Measurements from ENCODE around the gene CYP2A6. TPM values are rescaled to one million over a fixed set of nuclear protein-coding genes. Genes with fewer than 3 reads are reported as not detected.
"Not testable (repeated sequence)": the region's sequence is repeated elsewhere in the genome, so short reads cannot be mapped to it uniquely, and the experiment has no call there.

The CYP2A6 gene, protein sequence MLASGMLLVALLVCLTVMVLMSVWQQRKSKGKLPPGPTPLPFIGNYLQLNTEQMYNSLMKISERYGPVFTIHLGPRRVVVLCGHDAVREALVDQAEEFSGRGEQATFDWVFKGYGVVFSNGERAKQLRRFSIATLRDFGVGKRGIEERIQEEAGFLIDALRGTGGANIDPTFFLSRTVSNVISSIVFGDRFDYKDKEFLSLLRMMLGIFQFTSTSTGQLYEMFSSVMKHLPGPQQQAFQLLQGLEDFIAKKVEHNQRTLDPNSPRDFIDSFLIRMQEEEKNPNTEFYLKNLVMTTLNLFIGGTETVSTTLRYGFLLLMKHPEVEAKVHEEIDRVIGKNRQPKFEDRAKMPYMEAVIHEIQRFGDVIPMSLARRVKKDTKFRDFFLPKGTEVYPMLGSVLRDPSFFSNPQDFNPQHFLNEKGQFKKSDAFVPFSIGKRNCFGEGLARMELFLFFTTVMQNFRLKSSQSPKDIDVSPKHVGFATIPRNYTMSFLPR
- total RNA-seq (2014; rRNA removed; shearing (Covaris generic)) = not detected in 2 replicates

DNA sequence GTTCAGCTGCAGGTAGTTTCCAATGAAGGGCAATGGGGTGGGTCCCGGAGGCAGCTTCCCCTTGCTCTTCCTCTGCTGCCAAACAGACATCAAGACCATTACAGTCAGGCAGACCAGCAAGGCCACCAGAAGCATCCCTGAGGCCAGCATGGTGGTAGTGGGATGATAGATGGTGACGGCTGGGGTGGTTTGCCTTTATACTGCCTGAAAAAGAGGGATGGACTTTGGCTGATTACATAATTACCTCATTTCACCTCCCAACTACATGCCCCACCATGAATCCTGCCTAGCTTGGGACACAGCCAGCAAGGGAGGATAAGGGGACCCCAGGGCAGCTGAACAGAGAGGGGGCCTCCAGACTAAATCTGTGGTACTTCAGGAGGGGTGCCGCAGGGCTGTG is at the start of gene CYP2A6:
Gene CYP2A6 (minus strand): TSS at position 171 of the 400 bp plus-strand sequence. CDS start 21 bp downstream, at position 150.
- not testable (repeated sequence) for H3K36me3 ChIP-seq; H3K4me3 ChIP-seq; DNase-seq; H3K27me3 ChIP-seq; H3K27ac ChIP-seq; H3K9me3 ChIP-seq (replicated peaks); H3K4me1 ChIP-seq

DNA sequence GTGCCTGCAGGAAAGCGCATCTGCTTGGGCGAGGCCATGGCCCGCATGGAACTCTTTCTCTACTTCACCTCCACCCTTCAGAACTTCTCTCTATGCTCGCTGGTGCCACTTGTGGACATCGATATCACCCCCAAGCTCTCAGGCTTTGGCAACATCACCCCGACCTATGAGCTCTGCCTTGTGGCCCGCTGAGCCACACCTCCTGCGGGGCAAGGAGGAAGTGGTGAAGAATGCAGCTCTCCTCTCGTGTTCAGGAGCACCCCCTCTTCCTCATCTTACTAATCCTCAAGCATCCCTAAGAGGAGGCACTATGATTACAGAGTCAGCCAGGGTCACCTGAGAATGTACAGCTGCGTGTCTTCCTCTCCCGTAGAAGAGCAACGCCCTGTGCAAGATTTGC is 49.7 kb upstream of the CYP2A6 start:
- not testable (repeated sequence) for H3K4me1 ChIP-seq; H3K27ac ChIP-seq; H3K9me3 ChIP-seq (replicated peaks); H3K4me3 ChIP-seq; DNase-seq; H3K36me3 ChIP-seq
- peaks cover 14% of the 10 kb centered on the region; the same call in 1 of the 2 replicates for H3K27me3 ChIP-seq

DNA sequence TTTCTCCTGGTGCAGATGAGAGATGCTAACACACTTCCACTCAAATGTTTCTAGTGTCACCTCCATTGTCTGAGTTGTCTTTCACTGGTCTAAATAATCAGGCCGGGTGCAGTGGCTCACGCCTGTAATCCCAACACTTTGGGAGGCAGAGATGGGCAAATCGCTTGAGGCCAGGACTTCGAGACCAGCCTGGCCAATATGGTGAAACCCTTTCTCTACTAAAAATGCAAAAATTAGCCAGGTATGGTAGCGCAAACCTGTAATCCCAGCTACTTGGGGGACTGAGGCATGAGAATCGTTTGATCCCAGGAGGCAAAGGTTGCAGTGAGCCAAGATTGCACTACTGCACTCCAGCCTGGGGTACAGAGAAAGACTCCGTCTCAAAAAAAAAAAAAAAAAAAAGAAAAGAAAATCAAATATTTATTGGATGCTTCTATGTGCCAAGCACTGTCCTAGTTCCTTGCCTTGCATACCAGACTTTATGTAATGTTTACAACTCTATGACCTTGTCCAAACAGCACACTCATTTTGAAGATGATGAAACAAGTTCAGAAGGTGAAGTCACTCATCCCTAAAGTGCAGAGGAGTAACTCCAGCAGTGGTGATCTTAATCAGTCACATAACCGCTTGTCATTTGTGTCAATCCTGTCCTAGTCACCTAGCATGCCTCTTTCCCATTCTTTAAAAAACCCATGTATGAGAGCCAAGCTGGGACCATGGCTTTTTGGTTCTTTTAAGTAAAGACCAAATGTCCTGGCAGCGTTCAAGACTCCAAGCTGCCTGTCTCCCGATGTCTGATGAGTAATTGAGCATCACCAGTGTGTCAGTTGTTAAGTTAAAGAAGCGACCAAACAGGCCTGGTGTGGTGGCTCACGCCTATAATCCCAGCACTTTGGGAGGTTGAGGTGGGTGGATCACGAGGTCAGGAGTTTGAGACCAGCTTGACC is 46.9 kb upstream of the CYP2A6 start:
- H3K27me3 ChIP-seq = peaks cover 14% of the 10 kb centered on the region; the same call in 1 of the 2 replicates
- H3K36me3 ChIP-seq; H3K27ac ChIP-seq; H3K9me3 ChIP-seq (replicated peaks); DNase-seq; H3K4me3 ChIP-seq; H3K4me1 ChIP-seq: not testable (repeated sequence)

DNA sequence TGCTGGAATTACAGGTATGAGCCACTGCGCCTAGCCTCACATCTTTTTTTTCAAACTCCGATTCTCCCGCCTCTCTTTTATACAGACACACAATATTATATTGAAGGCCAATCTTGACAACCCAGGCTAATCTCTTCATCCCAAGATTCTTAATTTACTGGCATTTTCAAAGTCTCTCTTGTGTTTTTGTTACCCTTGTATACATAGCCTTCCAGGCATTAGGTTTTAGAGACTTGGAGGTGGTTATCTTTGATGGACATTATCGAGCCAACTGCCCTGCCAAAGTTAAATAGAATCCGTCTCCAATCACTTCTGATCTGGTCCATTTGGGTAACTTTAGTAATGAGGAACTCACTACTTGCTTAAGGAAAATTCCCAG is 46.2 kb upstream of the CYP2A6 start:
- Histone ChIP-seq H3K36me3 (no peaks in the 10 kb centered on the region), H3K4me3 (no peak overlapping the region), H3K9me3 (replicated peaks) (no peaks in the 10 kb centered on the region)

DNA sequence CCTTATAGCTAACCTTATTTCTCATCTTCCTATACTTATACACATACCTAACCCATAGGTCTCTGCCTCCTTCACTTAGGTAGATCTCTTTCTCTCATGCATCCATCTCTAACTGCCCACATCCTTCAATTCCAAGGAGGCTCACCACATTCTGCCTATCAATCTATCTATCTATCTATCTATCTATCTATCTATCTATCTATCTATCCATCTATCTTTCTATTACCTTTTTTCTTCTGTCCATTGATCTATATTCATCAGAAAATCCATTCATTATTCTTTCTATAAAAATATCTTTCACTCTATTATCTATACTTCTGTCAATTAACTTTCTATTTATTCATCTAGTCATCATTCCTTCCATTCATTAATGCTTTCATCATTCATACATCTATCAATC is 42.9 kb upstream of the CYP2A6 start:
- Histone ChIP-seq H3K9me3 (replicated peaks) (no peaks in the 10 kb centered on the region), H3K27me3 (peaks cover 14% of the 10 kb centered on the region), H3K4me3 (no peak overlapping the region), H3K27ac (no peak overlapping the region), H3K4me1 (no peaks in the 10 kb centered on the region), H3K36me3 (no peaks in the 10 kb centered on the region)
- no peak for DNase-seq

More for the DNA sequence above, 46.2 kb upstream of the CYP2A6 start:
- no peak overlapping the region for H3K27ac ChIP-seq
- DNase-seq = no peak
- peaks cover 11% of the 10 kb centered on the region; the same call in 1 of the 2 replicates for H3K27me3 ChIP-seq
- H3K4me1 ChIP-seq = no peaks in the 10 kb centered on the region

DNA sequence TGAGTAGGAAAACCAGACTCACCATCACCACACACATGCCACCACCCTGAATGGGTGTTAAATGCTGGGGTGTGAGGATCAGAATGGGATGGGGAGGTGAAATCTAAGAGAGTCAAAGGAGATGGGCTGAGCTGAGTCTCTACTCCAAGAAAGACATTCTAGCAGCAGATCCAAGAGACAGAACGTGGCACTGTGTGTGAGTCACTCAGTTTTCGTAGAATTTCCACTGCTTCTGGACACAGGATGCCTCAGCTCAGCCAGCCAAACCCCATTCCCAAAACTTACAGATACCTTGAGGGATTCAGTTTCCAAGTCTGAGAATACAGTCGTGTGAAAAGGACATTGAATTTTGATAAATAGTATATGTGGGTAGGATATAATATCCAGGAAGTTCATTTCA is 39.1 kb upstream of the CYP2A6 start:
- Histone ChIP-seq H3K27me3 (peaks cover 4% of the 10 kb centered on the region), H3K36me3 (no peaks in the 10 kb centered on the region), H3K27ac (no peak overlapping the region), H3K9me3 (replicated peaks) (no peaks in the 10 kb centered on the region), H3K4me3 (no peak overlapping the region), H3K4me1 (no peaks in the 10 kb centered on the region)
- DNase-seq = no peak

DNA sequence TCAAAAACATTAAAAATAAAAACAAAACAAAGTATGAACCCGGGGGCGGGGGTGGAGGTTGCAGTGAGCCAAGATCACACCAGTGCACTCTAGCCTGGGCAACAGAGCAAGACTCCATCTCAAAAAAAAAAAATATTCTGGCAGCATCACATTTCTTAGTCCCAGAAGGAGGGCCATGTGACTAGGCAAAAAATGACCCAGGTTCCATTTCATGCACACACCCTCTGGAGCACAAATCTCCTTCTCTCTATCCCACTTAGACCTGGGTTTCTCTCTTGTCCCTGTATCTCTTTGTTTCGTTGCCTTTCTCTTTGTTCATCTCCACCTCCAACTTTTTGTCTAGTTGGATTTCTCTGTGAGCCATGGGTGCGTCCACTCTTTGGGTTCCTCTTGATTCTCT is 37.9 kb upstream of the CYP2A6 start:
- Histone ChIP-seq H3K4me1 (no peaks in the 10 kb centered on the region), H3K36me3 (no peaks in the 10 kb centered on the region), H3K4me3 (no peak overlapping the region), H3K9me3 (replicated peaks) (no peaks in the 10 kb centered on the region), H3K27me3 (peaks cover 4% of the 10 kb centered on the region), H3K27ac (no peak overlapping the region)
- no peak for DNase-seq

DNA sequence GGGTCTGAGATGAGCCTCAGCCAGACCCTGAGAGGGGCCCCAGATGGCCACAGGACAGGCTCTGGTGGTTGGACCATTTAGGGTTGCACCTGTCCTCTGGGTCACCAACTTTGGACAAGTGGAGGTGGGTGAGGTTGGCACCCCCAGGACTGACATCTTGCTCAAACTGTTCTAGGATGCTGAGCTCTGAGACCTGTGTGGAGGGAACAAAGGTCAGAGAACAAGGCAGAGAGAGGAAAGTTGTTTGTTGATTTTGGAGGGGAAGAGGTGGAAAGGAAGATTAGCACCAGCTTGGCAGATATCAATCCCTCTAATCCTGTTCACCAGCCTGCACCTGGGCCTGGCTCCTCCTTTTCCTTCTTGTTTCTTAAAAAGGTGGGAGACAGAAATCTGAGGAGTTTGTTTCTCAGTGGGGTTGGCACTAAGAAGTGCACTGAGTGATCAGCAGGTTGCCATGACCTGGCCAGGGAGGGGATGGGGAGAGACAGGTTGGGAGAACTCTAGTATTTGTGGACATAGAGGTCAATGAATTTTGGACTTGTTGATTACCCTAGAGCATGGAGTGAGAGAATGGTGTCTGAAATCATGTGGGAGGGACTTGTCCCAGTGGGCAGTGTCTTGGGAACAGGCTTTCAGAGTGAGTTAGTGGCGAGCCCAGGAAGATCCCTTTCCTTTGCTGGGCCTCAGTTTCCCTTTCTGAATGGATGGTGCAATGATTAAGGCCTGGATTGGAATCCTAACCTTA is 34.1 kb upstream of the CYP2A6 start:
- not testable (repeated sequence) for H3K27ac ChIP-seq; H3K4me3 ChIP-seq; H3K36me3 ChIP-seq; DNase-seq; H3K9me3 ChIP-seq (replicated peaks); H3K4me1 ChIP-seq; H3K27me3 ChIP-seq

DNA sequence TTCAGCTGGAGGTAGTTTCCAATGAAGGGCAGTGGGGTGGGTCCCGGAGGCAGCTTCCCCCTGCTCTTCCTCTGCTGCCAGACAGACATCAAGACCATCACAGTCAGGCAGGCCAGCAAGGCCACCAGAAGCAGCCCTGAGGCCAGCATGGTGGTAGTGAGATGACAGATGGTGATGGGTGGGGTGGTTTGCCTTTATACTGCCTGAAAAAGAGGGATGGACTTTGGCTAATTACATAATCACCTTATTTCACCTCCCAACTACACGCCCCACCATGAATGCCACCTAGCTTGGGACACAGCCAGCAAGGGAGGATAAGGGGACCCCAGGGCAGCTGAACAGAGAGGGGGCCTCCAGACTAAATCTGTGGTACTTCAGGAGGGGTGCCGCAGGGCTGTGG is 31.8 kb upstream of the CYP2A6 start, which contains the start of gene CYP2A7:
Gene CYP2A7 (minus strand): TSS at position 170 of the 400 bp plus-strand sequence. CDS start 21 bp downstream, at position 149.
- not testable (repeated sequence) for H3K9me3 ChIP-seq (replicated peaks); H3K4me1 ChIP-seq; H3K27me3 ChIP-seq; DNase-seq; H3K4me3 ChIP-seq; H3K27ac ChIP-seq; H3K36me3 ChIP-seq

DNA sequence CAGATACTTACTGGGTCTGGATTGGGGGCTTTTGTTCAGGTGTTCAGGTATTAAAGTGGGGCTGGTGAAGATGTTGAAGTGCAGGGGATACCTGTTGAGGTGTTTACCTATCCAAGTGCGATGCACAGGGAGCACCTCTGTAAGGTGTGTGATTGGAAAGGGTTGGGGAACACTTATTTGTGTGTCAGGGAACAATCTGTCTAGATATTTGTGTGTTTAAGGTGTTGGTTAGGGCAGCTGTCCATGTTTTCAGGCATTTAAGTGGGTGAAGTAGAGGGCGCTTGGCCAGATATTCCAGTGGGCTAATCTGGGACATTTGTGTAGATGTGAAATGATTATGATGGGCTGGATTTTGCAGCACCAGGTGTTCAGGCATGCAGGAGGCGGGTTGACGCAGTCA is 29.1 kb upstream of the CYP2A6 start:
- H3K4me3 ChIP-seq; H3K36me3 ChIP-seq; DNase-seq; H3K27ac ChIP-seq; H3K9me3 ChIP-seq (replicated peaks); H3K4me1 ChIP-seq; H3K27me3 ChIP-seq: not testable (repeated sequence)

DNA sequence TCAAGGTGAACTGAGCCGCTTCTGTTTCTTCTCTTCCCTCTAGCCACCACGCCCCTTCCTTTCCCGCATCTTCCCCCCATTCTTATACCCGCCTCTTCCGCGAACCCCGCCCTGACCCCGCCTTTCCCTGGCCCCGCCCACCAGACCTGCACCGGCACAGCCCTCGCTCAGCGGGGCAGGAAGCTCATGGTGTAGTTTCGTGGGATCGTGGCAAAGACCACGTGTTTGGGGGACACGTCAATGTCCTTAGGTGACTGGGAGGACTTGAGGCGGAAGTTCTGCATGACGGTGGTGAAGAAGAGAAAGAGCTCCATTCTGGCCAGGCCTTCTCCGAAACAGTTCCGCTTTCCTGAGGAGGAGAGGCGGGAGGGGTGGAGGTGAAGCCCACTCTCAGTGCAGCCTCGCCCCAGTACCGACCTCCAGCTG is 25.3 kb upstream of the CYP2A6 start:
- not testable (repeated sequence) for H3K9me3 ChIP-seq (replicated peaks); H3K27me3 ChIP-seq; H3K4me3 ChIP-seq; H3K4me1 ChIP-seq; DNase-seq; H3K36me3 ChIP-seq; H3K27ac ChIP-seq

DNA sequence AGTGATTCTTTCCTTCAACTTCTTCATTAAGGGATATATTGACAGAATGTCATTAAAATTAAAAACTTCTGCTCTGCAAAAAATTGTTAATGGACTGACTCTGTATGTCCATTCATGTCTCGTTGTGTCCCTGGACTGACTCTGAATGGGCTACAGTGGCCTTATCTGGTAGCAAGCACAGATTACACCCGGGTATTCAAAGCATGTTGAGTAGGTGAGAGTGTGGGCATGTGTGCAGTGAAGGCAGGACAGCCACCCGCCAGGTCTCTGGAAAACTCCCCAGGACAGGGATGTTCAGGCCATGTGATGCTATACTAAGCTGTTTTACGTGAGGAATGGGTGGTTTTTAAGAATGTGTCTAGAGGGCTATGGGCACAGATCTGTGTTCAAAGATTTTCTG is 24.6 kb upstream of the CYP2A6 start:
- not testable (repeated sequence) for H3K4me3 ChIP-seq; H3K4me1 ChIP-seq; H3K27ac ChIP-seq; DNase-seq; H3K27me3 ChIP-seq; H3K9me3 ChIP-seq (replicated peaks); H3K36me3 ChIP-seq

DNA sequence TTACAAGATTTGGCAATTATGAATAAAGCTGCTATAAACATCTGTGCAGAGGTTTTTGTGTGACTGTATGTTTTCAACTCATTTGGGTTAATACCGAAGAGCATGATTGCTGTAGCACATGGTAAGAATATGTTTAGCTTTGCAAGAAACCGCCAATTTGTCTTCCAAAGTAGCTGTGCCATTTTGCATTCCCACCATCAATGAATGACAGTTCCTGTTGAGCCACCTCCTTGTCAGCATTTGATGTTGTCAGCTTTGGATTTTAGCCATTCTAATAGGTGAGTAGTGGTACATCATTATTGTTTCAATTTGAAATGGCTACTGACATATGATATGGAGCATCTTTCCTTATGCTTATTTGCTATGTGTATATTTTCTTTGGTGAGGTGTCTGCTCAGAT is 23.6 kb upstream of the CYP2A6 start:
- not testable (repeated sequence) for H3K4me3 ChIP-seq; H3K27me3 ChIP-seq; H3K4me1 ChIP-seq; DNase-seq; H3K9me3 ChIP-seq (replicated peaks); H3K36me3 ChIP-seq; H3K27ac ChIP-seq

DNA sequence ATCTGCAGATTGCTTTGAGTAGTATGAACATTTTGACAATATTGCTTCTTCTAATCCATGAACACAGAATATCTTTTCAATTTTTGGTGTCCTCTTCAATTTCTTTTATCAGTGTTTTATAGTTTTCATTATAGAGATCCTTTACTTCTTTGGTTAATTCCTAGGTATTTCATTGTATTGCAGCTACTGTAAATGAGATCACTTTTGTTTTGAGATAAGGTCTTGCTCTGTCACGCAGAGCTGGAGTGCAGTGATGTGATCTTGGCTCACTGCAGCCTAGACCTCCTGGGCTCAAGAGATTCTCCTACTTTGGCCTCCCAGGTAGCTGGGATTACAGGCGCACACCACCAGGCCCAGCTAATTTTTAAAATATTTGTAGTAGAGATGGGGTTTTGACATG is 22.0 kb upstream of the CYP2A6 start:
- no peaks in the 10 kb centered on the region for H3K4me1 ChIP-seq
- H3K9me3 ChIP-seq (replicated peaks) = no peaks in the 10 kb centered on the region
- H3K4me3 ChIP-seq = no peak overlapping the region
- no peak overlapping the region for H3K27ac ChIP-seq
- no peaks in the 10 kb centered on the region for H3K36me3 ChIP-seq
- no peak for DNase-seq
- H3K27me3 ChIP-seq = no peaks in the 10 kb centered on the region
